Measurements from ENCODE around the gene KIF17.

KIF17 gene

GRCh38 chr1:20731057-20731991 lies 13.5 kb upstream of the KIF17 start:
- H3K27ac Mint-ChIP-seq = peak overlapping the region; percentile 83

GRCh38 chr1:20730690-20731056 lies 12.9 kb upstream of the KIF17 start:
- Mint-ChIP-seq H3K4me1 (peaks cover 18 to 44% of the 10 kb centered on the region in 2 donors), H3K27me3 (peaks cover 33 to 38% of the 10 kb centered on the region in 2 donors), H3K27ac (peak overlapping the region; percentile 42), H3K4me3 (peak overlapping the region; percentile 87), H3K36me3 (peaks cover 0 to 1% of the 10 kb centered on the region in 2 donors), H3K9me3 (no peaks in the 10 kb centered on the region)
- DNase-seq = no peak
- ATAC-seq (replicated peaks) = no peak

More at GRCh38 chr1:20731057-20731991, 13.5 kb upstream of the KIF17 start:
- ATAC-seq (replicated peaks) = peak; percentile 31 to 40
- Mint-ChIP-seq H3K27me3 (peaks cover 33 to 38% of the 10 kb centered on the region in 2 donors), H3K4me1 (peaks cover 18 to 44% of the 10 kb centered on the region in 2 donors), H3K4me3 (peak overlapping the region; percentile 87), H3K9me3 (no peaks in the 10 kb centered on the region), H3K36me3 (peaks cover under 1 to 4% of the 10 kb centered on the region in 2 donors)
- DNase-seq = no peak

- H3K4me3 Mint-ChIP-seq = peak overlapping the region; percentile 33 to 87
- H3K27ac Mint-ChIP-seq = peak overlapping the region; percentile 60
- no peaks in the 10 kb centered on the region for H3K9me3 Mint-ChIP-seq
- H3K4me1 Mint-ChIP-seq = peaks cover 18 to 44% of the 10 kb centered on the region in 2 donors
- peaks cover 33 to 38% of the 10 kb centered on the region in 2 donors for H3K27me3 Mint-ChIP-seq
- DNase-seq = no peak
- no peak for ATAC-seq (replicated peaks)
- peaks cover 0 to 1% of the 10 kb centered on the region in 2 donors for H3K36me3 Mint-ChIP-seq
These were observed 12.3 kb upstream of the KIF17 start for GRCh38 chr1:20729990-20730689.

- Mint-ChIP-seq H3K36me3 (peaks cover 0 to 1% of the 10 kb centered on the region in 2 donors), H3K4me1 (peaks cover 18 to 44% of the 10 kb centered on the region in 2 donors), H3K27ac (no peak overlapping the region), H3K4me3 (no peak overlapping the region), H3K27me3 (peaks cover 33 to 38% of the 10 kb centered on the region in 2 donors), H3K9me3 (no peaks in the 10 kb centered on the region)
- DNase-seq (no peak), ATAC-seq (replicated peaks) (no peak)
These were observed 11.5 kb upstream of the KIF17 start for GRCh38 chr1:20729155-20729931.

- no peak overlapping the region for H3K4me3 Mint-ChIP-seq
- H3K27ac Mint-ChIP-seq = no peak overlapping the region
- ATAC-seq (replicated peaks) (no peak), DNase-seq (no peak)
- peaks cover 18 to 44% of the 10 kb centered on the region in 2 donors for H3K4me1 Mint-ChIP-seq
- H3K27me3 Mint-ChIP-seq = peaks cover 33 to 38% of the 10 kb centered on the region in 2 donors
- H3K9me3 Mint-ChIP-seq = no peaks in the 10 kb centered on the region
- peaks cover 0 to 1% of the 10 kb centered on the region in 2 donors for H3K36me3 Mint-ChIP-seq
These were observed 10.8 kb upstream of the KIF17 start for GRCh38 chr1:20728371-20729154.

- H3K4me1 Mint-ChIP-seq = peaks cover 16 to 36% of the 10 kb centered on the region in 2 donors
- H3K36me3 Mint-ChIP-seq = peaks cover 0 to 1% of the 10 kb centered on the region in 2 donors
- H3K27me3 Mint-ChIP-seq = peaks cover 33 to 38% of the 10 kb centered on the region in 2 donors
- no peak overlapping the region for H3K4me3 Mint-ChIP-seq
- peak overlapping the region; percentile 43 for H3K27ac Mint-ChIP-seq
- DNase-seq (no peak), ATAC-seq (replicated peaks) (no peak)
- no peaks in the 10 kb centered on the region for H3K9me3 Mint-ChIP-seq
These were observed 10.0 kb upstream of the KIF17 start for GRCh38 chr1:20727746-20728316.

GRCh38 chr1:20726932-20727745 lies 9.3 kb upstream of the KIF17 start:
- no peak for ATAC-seq (replicated peaks)
- Mint-ChIP-seq H3K27me3 (peaks cover 33 to 42% of the 10 kb centered on the region in 2 donors), H3K27ac (peak overlapping the region; percentile 43), H3K36me3 (no peaks in the 10 kb centered on the region), H3K4me1 (peaks cover 13 to 29% of the 10 kb centered on the region in 2 donors), H3K4me3 (no peak overlapping the region), H3K9me3 (no peaks in the 10 kb centered on the region)
- DNase-seq = no peak

GRCh38 chr1:20726118-20726911 lies 8.5 kb upstream of the KIF17 start:
- peaks cover 31 to 43% of the 10 kb centered on the region in 2 donors for H3K27me3 Mint-ChIP-seq
- no peaks in the 10 kb centered on the region for H3K9me3 Mint-ChIP-seq
- DNase-seq = no peak
- H3K36me3 Mint-ChIP-seq = no peaks in the 10 kb centered on the region
- ATAC-seq (replicated peaks) = no peak
- H3K27ac Mint-ChIP-seq = peak overlapping the region; percentile 71
- H3K4me1 Mint-ChIP-seq = peaks cover 11 to 26% of the 10 kb centered on the region in 2 donors
- no peak overlapping the region for H3K4me3 Mint-ChIP-seq

- Mint-ChIP-seq H3K4me3 (no peak overlapping the region), H3K4me1 (peaks cover 8 to 18% of the 10 kb centered on the region in 2 donors), H3K9me3 (no peaks in the 10 kb centered on the region), H3K36me3 (no peaks in the 10 kb centered on the region), H3K27me3 (peaks cover 24 to 43% of the 10 kb centered on the region in 2 donors), H3K27ac (no peak overlapping the region)
- ATAC-seq (replicated peaks) (no peak), DNase-seq (no peak)
These were observed 7.6 kb upstream of the KIF17 start for GRCh38 chr1:20725189-20726117.

- no peak for DNase-seq
- ATAC-seq (replicated peaks) = no peak
- H3K36me3 Mint-ChIP-seq = no peaks in the 10 kb centered on the region
- peaks cover 2 to 9% of the 10 kb centered on the region in 2 donors for H3K4me1 Mint-ChIP-seq
- H3K9me3 Mint-ChIP-seq = no peaks in the 10 kb centered on the region
- H3K4me3 Mint-ChIP-seq = no peak overlapping the region
- H3K27me3 Mint-ChIP-seq = peaks cover 16 to 37% of the 10 kb centered on the region in 2 donors
- no peak overlapping the region for H3K27ac Mint-ChIP-seq
These were observed 6.8 kb upstream of the KIF17 start for GRCh38 chr1:20724364-20725188.
